ENCODE measurements around the gene GPR78.

The GPR78 gene

GRCh38 chr4:8580321-8581093, at the start of gene GPR78:
TSS of gene GPR78 (plus strand) at chr4:8580392. CDS start at chr4:8580983, 591 bp downstream.
- peaks cover 13% of the 10 kb centered on the region for H3K27me3 Mint-ChIP-seq
- no peak within 1 kb of the TSS for H3K27ac Mint-ChIP-seq
- no peaks in the 10 kb centered on the region for H3K9me3 Mint-ChIP-seq
- H3K36me3 Mint-ChIP-seq: no peaks in the 10 kb centered on the region
- H3K4me1 Mint-ChIP-seq: no peaks in the 10 kb centered on the region
- no peak within 1 kb of the TSS for H3K4me3 Mint-ChIP-seq

- no peaks in the 10 kb centered on the region for H3K36me3 Mint-ChIP-seq
Observed at GRCh38 chr4:8532245-8532781, 47.9 kb upstream of the GPR78 start.

GRCh38 chr4:8533274-8533865, 46.8 kb upstream of the GPR78 start:
- Mint-ChIP-seq H3K36me3 (no peaks in the 10 kb centered on the region), H3K4me3 (no peak overlapping the region)

More at GRCh38 chr4:8532245-8532781, 47.9 kb upstream of the GPR78 start:
- Mint-ChIP-seq H3K27ac (no peak overlapping the region), H3K4me1 (no peaks in the 10 kb centered on the region), H3K27me3 (no peaks in the 10 kb centered on the region), H3K4me3 (no peak overlapping the region), H3K9me3 (no peaks in the 10 kb centered on the region)

GRCh38 chr4:8534129-8534528, 46.1 kb upstream of the GPR78 start:
- no peaks in the 10 kb centered on the region for H3K9me3 Mint-ChIP-seq
- H3K36me3 Mint-ChIP-seq: no peaks in the 10 kb centered on the region
- no peak overlapping the region for H3K27ac Mint-ChIP-seq

More at GRCh38 chr4:8533274-8533865, 46.8 kb upstream of the GPR78 start:
- Mint-ChIP-seq H3K4me1 (no peaks in the 10 kb centered on the region), H3K27me3 (no peaks in the 10 kb centered on the region), H3K27ac (no peak overlapping the region), H3K9me3 (no peaks in the 10 kb centered on the region)

GRCh38 chr4:8534611-8535010, 45.6 kb upstream of the GPR78 start:
- no peak overlapping the region for H3K4me3 Mint-ChIP-seq
- H3K27me3 Mint-ChIP-seq: no peaks in the 10 kb centered on the region
- H3K9me3 Mint-ChIP-seq: no peaks in the 10 kb centered on the region
- H3K36me3 Mint-ChIP-seq: no peaks in the 10 kb centered on the region
- no peak overlapping the region for H3K27ac Mint-ChIP-seq
- H3K4me1 Mint-ChIP-seq: no peaks in the 10 kb centered on the region

More at GRCh38 chr4:8534129-8534528, 46.1 kb upstream of the GPR78 start:
- no peak overlapping the region for H3K4me3 Mint-ChIP-seq
- no peaks in the 10 kb centered on the region for H3K27me3 Mint-ChIP-seq
- no peaks in the 10 kb centered on the region for H3K4me1 Mint-ChIP-seq

GRCh38 chr4:8536467-8536866, 43.7 kb upstream of the GPR78 start:
- no peak overlapping the region for H3K27ac Mint-ChIP-seq
- H3K4me1 Mint-ChIP-seq: no peaks in the 10 kb centered on the region
- no peaks in the 10 kb centered on the region for H3K27me3 Mint-ChIP-seq
- no peaks in the 10 kb centered on the region for H3K36me3 Mint-ChIP-seq
- H3K4me3 Mint-ChIP-seq: no peak overlapping the region
- no peaks in the 10 kb centered on the region for H3K9me3 Mint-ChIP-seq

- no peak overlapping the region for H3K4me3 Mint-ChIP-seq
- no peaks in the 10 kb centered on the region for H3K9me3 Mint-ChIP-seq
- no peaks in the 10 kb centered on the region for H3K4me1 Mint-ChIP-seq
- H3K27me3 Mint-ChIP-seq: no peaks in the 10 kb centered on the region
- no peaks in the 10 kb centered on the region for H3K36me3 Mint-ChIP-seq
- no peak overlapping the region for H3K27ac Mint-ChIP-seq
Observed at GRCh38 chr4:8537041-8537461, 43.1 kb upstream of the GPR78 start.

- no peaks in the 10 kb centered on the region for H3K9me3 Mint-ChIP-seq
- no peak overlapping the region for H3K4me3 Mint-ChIP-seq
- no peaks in the 10 kb centered on the region for H3K36me3 Mint-ChIP-seq
- no peak overlapping the region for H3K27ac Mint-ChIP-seq
- H3K4me1 Mint-ChIP-seq: no peaks in the 10 kb centered on the region
- no peaks in the 10 kb centered on the region for H3K27me3 Mint-ChIP-seq
Observed at GRCh38 chr4:8538076-8538702, 42.0 kb upstream of the GPR78 start.

GRCh38 chr4:8538703-8539567, 41.3 kb upstream of the GPR78 start:
- Mint-ChIP-seq H3K9me3 (no peaks in the 10 kb centered on the region), H3K36me3 (no peaks in the 10 kb centered on the region), H3K27me3 (no peaks in the 10 kb centered on the region), H3K27ac (no peak overlapping the region), H3K4me1 (no peaks in the 10 kb centered on the region), H3K4me3 (no peak overlapping the region)

GRCh38 chr4:8539661-8540060, 40.5 kb upstream of the GPR78 start:
- Mint-ChIP-seq H3K4me3 (peak overlapping the region; percentile 31), H3K9me3 (no peaks in the 10 kb centered on the region), H3K27ac (peak overlapping the region; percentile 85), H3K36me3 (no peaks in the 10 kb centered on the region), H3K4me1 (no peaks in the 10 kb centered on the region), H3K27me3 (no peaks in the 10 kb centered on the region)

GRCh38 chr4:8540072-8540471, 40.1 kb upstream of the GPR78 start:
- no peaks in the 10 kb centered on the region for H3K27me3 Mint-ChIP-seq
- peak overlapping the region; percentile 31 for H3K4me3 Mint-ChIP-seq
- H3K4me1 Mint-ChIP-seq: no peaks in the 10 kb centered on the region
- peak overlapping the region; percentile 85 for H3K27ac Mint-ChIP-seq
- no peaks in the 10 kb centered on the region for H3K9me3 Mint-ChIP-seq
- no peaks in the 10 kb centered on the region for H3K36me3 Mint-ChIP-seq

GRCh38 chr4:8540586-8540985, 39.6 kb upstream of the GPR78 start:
- H3K27me3 Mint-ChIP-seq: no peaks in the 10 kb centered on the region

GRCh38 chr4:8540991-8541390, 39.2 kb upstream of the GPR78 start:
- Mint-ChIP-seq H3K4me1 (no peaks in the 10 kb centered on the region), H3K27ac (no peak overlapping the region), H3K36me3 (no peaks in the 10 kb centered on the region), H3K4me3 (no peak overlapping the region), H3K9me3 (no peaks in the 10 kb centered on the region), H3K27me3 (no peaks in the 10 kb centered on the region)

More at GRCh38 chr4:8540586-8540985, 39.6 kb upstream of the GPR78 start:
- no peak overlapping the region for H3K27ac Mint-ChIP-seq
- no peaks in the 10 kb centered on the region for H3K36me3 Mint-ChIP-seq
- H3K9me3 Mint-ChIP-seq: no peaks in the 10 kb centered on the region
- H3K4me1 Mint-ChIP-seq: no peaks in the 10 kb centered on the region
- no peak overlapping the region for H3K4me3 Mint-ChIP-seq

- Mint-ChIP-seq H3K9me3 (no peaks in the 10 kb centered on the region), H3K4me3 (no peak overlapping the region), H3K27ac (no peak overlapping the region), H3K27me3 (no peaks in the 10 kb centered on the region), H3K4me1 (no peaks in the 10 kb centered on the region), H3K36me3 (no peaks in the 10 kb centered on the region)
Observed at GRCh38 chr4:8541981-8542715, 38.0 kb upstream of the GPR78 start.

Measured in activated naive CD4-positive, alpha-beta T cell treated with anti-CD3 and anti-CD28 coated beads, Interleukin-2, amount 50 U/mL, for 24 hours (primary cell).